Measurements from ENCODE around the gene STARD8.

Gene STARD8

DNA sequence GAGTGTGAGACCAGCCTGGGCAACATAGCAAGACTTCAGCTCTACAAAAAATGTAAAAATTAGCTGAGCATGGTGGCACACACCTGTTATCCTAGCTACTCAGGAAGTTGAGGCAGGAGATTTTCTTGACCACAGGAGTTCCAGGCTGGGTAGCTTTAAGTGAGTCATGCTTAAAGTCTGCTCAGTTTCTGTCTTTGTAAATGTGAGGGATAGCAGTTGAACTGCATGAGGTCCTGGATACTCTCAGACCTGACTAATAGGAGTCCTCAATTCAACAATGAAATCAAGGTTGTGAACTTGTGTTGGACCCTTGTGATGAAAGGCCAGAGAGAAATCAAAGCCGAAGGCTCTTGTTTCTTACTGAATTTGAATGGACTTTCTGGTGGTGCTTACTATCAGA is 45.2 kb downstream of the STARD8 start:
- no peak for DNase-seq

DNA sequence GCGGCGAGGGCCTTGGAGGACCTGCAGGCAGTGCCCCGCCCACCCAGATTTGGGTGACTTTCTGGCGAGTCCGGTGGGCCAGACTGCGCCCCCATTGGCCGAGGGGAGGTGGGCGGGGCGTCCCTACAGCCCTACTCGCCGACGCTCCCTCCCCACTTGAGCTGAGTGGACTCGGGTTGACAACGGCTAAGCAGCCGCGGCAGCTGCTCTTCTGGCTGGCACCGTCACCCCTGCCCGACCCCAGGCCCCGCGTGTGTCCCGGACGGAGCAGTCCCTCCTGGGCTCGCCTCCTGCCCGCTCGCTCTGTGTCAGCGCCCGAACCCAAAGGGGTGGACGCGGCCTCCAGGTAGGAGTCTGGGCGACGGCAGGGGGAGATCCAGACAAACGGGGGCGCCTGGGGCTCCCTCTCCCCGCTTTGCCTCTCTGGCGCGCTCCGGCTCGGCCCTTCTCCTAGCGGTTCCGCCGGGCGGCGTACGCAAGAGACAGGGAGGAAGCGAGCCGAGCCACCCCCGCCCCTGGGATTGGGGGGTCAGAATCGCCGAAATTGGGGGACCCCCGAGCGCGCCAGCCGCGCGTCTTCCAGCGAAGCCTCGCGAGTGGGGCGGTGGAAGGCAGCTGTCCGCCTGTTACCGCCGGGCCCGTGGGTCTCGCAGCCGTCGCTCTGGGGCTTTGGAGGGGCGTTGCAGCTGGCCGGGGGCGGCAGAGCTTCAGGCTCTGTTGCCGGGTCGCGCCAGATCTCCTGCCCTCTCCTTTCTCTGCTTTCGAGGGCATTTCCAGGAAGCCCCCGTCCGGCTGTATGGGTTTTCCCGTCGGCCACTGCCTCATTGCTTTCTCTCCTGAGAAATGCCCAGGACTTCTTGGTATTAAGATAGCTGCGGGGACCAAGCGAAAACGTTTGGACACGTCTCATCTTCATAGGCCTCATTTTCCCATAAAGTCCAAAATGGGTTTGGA is 46.3 kb downstream of the STARD8 start:
- peak; percentile 69 to 79 for DNase-seq

DNA sequence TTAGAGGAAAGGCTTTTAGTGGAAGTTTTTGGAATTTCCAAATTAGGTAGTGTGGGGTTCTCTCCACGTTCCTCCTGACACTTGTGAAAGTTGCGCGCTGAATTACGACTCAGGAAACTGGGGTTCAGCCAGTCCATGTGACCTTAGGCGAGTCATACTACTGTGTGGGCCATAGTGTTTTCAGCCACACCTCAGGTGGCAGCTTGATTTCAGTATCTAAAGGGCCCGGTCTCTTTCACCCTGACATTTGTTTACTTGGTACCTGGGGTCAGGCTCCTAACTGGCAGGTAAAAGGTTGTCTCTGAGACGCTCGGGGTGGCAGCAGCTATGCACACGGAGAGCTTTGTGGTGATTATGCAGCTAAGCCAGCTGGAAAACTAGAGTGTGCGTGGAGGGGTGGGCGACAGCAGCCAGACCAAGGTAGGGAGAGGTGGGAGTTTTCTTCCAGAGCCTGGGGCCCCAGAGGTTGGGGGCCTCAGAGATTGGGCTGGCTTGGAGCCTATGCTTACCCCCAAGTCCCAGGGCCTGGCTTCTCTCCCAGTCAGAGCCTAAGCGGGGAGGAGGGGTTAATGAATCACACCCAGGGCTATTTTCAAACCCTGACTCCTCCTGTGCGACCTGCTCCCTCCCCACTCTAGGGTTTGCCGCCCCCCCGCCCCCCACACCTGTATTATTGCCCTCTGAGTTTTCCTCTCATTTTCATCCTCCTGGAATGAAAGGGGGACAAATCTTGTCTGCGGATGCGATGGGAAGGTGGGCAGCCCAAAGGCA is 47.2 kb downstream of the STARD8 start:
- DNase-seq: peak; percentile 71 to 81

DNA sequence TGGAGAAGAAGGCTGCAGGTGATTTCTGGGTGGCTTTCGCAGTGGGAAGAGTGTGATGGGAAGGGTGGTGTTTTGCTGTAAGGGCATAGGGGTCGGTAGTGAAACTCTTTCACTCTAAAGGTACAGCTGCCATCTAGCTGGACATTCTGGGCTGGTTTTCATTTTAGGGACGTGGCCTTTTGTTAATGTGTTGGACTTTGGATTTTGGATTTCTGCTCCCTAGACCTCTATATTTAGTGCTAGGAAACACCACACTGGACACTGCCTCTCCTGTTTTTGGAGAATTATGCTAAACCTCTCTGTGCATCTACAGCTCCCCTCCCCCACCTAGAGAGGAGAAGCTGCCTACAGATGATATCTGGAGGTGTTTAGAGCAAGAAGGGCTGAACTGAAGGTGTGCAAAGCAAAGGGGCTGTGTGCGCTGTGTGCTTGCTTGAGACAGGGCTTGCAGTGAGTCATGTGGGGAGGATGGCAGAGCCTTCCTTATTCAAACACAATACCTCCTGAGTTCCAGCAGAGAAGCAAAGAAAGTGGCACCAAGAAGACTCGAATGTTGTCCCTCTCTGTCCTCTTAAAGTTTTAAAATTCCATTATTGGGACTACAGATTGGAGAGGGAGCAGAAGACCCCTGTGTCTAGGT is 47.9 kb downstream of the STARD8 start:
- DNase-seq: no peak

DNA sequence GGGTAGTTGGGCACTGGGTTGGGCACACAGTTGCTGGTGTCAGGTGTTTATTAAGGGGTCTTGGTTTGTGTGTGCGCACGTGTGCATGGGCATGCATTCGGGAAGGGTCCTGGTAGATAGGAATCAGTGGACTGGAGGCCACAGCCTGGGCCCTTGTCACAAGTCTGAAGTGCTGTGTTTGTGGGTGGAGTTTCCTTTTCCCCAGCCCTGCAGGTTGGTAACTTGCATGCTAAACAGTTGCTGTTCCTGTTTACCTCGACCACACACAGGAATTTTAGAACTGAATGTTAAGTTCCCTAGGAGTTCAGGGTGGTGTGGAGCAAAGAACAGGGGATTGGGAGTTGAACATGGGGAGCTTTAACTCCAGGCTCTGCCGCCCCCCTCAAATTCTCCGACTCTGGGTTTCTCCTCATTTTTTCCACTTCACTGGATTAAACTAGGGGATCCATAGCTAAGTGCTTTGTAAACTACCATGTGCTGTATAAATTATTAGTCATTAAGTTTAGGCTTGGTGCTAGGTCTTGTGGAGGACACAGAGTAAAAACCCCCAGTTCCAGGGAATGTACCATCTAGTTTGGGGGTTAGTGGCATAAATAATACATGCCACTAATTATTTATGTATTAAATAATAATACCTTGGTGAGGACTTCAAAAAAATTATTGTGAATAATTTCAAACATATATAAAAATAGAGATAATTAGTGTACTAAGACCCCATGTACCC is 49.0 kb downstream of the STARD8 start:
- no peak for DNase-seq

DNA sequence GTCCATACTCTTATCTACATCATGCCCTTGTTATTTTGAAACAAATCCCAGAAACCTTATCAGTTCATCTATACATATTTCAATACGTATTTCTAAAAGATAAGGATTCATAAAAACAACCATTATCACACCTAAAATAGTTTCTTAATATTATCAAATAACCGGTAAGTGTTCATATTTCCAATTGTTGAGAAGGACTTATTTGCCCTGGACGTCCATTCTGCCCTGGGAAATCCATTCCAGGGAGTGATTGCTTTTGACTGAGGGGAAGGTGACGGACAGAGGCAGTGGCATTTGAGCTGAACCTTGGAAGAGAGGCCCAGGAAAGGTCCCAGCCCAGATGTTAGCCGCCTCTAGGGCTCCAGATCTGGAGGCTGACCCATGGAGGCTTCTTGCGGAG is 49.6 kb downstream of the STARD8 start:
- DNase-seq: no peak

DNA sequence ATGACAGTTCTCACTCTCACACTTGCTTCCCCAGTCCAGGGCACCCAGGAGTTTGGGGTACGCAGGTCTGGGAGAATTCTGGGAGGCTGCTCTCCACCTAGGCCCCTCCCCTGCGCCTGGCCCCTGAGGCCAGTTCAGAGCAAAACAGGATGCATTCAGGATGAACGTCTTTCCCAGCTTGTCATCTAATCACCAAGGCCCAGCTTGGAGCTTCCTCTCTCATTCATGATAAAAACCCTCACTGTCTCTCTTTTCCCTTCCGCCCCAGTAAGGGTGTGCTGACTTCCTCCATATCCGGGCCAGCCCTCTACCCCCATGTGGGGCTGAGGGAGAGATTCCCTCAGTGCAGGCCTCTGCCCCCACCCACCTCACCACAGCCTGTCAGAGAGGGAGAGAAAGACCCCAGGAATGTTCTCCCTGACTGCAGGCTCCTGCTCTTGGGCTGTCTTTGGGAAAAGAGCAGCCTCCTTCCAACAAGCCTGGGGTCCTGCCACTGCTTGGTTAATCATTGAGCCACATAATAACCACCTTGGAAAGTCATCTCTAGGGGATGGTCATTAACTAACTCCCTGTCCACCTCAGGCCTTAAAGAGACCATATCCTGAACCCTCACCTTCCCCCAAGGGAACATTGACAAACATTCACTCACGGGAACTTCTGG is 50.1 kb downstream of the STARD8 start:
- DNase-seq: no peak

DNA sequence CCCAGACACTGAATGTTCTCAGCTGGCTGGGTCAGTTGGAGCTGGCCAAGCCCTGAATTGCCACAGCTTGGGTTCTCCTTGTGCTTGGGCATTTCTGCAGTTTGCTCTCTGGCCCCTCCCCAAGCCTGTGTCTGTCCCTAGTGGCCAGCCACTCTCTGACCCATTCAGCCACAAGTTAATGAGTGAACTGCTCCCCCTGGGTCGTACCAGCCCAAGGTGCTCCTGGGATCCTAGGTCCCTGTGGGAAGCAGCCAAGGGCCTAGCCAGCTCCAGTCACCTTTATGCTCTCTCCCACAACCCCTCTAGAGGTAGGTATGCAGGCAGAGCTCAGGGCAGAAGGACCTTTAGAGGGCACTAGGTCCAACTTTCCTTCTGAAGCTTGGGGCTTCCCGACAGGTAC is 51.5 kb downstream of the STARD8 start:
- peak; percentile 52 to 66 for DNase-seq

DNA sequence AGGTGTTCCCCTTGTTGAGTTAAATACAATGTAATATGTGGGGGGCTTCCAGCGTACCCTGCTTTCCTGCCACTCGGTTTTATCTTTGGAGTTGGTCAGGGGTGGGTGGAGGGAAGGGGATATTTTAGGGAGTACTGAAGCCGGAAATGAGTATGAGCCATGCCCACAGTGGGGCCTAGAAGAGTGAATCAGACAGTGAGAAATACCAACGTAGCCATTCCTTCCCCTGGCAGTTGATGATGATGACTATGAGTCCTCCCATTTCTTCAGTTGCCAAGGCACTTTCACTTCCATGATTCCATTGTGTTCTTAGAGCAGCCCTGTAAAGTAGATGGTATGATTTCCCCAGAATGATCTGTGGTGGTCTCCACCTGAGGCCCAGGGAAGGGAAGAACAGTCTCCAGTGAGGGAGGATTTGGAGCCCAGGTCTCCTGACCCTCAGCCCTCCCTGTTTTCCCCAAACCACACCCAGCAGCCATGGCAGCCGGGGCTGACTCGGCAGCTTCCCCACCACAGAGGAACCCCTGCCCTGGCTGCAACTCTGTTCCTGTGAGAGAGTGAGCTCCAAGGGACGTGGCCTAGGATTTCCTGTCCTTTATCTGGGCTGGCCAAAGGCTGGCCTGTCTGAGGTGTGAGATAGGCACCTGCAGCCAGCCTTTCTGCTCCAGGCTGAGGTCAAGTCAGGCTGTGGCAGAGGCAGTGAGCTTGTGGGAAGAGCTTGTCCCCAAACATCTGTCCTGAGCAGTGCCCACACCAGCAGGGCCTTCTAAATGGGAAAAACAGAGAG is 52.7 kb downstream of the STARD8 start:
- DNase-seq: peak; percentile 67 to 79

DNA sequence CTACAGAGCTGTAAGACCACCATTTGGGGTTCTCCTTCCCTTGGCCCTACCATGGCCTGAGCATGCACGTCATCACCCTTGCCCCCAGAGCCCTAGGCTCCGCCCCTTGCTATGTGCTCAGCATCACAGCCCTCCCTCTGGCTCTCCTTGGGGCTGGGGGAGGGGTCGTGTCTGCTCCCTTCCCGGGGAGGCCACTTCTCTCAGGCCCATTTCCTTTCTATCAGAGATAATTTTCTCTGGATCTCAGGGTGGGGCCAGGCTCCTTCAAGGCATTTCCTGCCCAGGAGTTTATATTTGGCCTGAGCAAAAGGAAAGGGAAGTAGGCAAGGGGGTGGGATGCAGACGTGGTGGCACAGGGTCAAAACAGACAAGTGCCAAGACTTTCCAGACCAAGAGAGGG is 55.9 kb downstream of the STARD8 start:
- DNase-seq: no peak

DNA sequence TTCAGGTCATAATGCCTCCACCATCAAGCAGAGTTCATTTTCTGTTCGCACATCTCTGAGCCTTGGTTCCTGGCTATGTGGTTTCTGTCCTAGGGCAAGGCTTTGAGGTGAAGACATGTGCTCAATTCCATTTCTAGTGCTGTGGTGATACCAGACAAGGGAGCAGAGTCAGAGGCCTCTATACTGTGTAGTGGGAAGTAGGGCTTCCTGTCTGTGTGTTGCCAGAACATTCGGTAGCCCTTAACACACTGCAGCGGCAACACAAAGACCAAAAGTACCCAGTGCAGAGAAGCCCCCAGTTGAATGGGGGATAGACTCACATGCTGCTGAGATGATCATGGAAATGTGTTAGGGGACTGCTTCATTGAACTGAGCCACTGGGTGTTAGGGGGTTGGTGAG is 56.4 kb downstream of the STARD8 start:
- DNase-seq: peak in 1 of 2 donors; percentile 14

DNA sequence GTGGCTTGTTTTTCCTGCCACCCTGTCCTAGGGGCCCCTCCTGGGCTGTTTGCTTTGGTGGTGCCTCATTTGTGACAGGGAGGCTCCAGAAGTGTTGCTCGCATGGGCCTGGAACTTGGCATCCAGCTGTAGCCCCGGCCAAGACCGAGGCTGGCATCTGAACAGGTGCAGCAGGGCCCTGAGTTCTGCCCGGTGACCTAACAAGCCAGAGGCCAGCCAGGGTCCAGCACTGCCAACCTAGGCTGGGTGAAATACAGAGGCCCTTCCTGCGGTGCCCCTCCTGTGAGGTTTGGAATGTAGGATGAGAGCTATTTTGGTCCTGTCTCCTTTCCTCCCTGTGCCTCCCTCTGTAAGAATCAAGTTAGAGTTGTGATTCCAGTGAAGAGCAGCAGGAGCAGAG is 58.5 kb downstream of the STARD8 start:
- DNase-seq: no peak

DNA sequence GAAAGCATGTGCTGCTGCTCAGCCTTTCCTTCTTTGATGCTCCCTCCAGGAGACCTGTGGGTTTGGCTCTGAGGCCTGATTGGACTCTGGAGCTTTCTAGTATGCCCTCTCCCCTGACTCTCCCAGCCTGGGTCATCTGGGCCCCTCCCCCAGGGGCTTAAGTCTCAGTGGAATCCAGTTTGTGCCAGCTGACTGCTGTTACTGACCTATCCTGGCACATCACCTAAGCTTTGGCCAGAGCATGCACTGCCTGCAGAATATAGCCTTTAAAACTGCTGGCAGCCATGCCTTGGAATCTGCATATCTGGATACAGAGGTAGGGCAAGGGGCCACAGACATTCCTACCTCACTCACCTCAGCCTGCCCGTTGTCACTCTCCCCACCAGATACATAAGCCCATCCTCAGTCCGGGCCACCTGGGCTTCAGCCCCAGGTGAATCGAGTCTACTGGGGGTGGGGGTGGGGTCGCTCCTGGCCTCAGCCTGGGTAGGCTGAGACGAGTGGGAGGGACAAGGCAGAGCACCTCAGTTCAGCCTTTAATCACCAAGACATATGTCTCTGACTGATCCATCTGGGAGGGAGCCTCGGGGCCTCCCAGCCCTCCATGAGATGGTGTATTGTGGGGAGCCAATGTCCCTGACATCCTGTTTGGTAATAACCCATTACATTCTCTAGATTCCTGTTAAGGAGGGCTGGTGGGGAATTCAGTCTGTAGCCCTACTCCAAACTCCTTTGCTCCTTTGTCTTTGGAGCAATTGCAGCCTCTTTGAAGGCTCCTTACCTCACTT is 61.2 kb downstream of the STARD8 start:
- no peak for DNase-seq

DNA sequence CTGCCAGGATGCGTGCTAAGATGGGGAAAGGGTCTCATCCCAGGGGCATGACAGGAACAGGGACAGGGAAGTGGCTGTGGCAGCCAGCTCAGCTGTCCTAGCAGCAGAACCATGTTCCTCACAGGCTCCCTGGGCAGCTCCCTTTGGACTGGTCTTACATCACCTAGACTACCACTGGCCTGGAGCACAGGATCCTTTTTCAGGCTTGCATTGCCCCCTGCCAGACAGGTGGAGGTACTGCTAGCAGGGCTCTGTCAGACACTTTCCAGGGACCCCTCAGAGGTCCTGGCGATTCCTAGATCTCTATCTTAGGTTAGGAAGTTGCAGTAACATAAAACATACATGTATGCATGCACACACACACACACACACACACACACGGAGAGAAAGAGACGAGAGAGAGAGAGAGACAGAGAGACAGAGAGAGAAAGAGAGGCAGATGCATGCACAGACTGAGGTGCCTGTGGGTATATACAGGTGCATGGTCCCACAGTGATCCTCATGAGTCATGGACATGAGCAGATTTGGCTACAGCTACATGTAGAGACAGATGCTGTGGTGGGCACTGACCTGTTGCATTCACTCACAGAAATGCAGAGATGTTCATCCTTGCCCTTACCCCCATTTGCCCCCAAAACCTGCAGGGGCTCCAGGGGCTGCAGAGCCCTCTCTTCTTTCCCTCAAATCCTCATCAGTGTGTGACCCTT is 63.6 kb downstream of the STARD8 start:
- no peak for DNase-seq

DNA sequence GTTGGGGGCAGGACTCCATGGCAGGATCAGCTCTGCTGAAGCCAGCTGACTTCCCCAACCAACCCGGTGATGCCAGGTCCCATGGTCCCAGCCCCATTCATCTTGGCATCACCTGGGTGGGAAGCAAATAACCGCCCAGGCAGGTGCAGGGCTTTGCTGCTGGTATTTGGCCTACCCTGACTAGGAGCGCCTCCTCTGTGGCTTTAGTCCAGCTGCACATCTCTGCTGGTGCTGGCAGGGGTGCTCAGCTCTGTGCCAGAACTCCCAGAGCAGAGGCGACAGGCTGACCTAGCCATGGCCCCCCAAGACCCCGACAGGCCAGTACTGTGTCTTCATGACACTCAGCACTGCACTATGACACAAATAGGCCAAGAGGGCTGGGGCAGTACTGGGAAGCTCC is 64.4 kb downstream of the STARD8 start:
- DNase-seq: no peak

DNA sequence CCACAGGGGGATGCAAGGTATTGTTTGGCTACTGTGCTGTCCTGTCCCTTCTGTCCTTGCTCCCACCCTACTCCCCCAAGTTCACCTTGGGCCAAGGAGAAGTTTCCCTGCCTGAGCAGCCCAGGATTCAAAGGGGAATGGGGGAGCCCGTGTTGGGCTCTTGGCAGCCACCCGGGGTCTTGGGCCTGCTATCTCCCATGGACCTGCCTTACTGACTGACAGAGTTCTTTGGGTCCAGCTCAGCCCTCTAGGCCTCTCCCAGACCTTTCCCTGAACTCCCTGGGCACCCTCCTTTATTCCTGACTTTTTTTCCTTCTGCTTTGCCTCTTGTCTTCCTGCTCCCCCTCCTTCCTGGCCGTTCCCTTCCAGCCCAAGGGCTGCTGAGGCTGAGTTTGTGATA is 67.4 kb downstream of the STARD8 start:
- DNase-seq: no peak

DNA sequence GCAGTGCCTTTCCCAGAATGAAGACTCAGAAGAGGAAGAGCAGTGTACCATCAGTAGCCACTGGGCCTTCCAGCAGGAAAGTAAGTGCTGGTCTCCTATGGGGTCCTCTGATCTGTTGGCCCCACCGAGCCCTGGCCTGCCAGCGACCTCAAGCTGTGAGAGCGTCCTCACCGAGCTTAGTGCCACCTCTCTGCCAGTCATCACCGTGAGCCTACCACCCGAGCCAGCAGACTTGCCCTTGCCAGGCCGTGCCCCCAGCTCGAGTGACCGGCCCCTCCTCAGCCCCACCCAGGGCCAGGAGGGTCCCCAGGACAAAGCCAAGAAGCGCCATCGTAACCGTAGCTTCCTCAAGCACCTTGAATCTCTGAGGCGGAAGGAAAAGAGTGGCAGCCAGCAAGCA is 69.7 kb downstream of the STARD8 start:
- DNase-seq: no peak

DNA sequence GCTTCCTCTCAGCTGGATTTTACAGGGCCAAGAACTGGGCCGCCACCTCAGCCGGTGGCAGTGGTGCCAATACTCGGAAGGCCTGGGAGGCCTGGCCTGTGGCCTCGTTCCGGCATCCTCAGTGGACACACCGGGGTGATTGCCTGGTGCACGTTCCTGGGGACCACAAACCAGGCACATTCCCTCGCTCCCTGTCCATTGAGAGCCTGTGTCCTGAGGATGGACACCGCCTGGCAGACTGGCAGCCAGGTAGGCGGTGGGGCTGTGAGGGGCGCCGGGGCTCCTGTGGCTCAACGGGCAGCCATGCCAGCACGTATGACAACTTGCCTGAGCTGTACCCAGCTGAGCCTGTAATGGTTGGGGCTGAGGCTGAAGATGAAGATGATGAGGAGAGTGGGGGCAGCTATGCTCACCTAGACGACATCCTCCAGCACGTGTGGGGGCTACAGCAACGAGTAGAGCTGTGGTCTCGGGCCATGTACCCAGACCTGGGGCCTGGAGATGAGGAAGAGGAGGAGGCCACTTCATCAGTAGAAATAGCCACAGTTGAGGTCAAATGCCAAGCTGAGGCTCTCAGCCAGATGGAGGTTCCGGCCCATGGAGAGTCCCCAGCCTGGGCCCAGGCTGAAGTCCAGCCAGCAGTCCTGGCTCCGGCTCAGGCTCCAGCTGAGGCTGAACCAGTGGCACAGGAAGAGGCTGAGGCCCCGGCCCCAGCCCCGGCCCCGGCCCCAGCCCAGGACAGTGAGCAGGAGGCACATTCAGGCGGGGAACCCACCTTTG is 70.4 kb downstream of the STARD8 start:
- DNase-seq: no peak

DNA sequence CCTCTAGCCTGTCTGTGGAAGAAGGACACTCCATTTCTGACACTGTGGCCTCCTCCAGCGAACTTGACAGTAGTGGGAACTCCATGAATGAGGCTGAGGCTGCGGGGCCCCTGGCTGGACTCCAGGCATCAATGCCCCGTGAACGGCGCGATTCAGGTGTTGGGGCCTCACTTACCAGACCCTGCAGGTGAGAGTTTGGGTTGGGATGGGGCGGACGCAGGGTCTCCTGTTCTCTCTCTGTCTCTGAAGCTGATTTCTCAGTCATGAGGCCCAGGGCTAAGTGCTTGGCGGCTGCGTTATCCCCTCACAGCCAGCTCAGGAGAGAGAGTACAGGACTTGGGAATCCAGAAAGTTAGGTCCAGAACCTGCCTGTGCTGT is 71.0 kb downstream of the STARD8 start:
- DNase-seq: no peak
